Natural killer cell (primary cell): ENCODE measurements around the gene CCDC195. TPM values are rescaled to one million over a fixed set of nuclear protein-coding genes. Genes with fewer than 3 reads are reported as not detected.

Experiments used
- ATAC-seq, 3 donors: fragments of 150-1000 bp in 2 of 3; fragments of 200-7000 bp in 1 of 3; cut with Tn5 transposase; 1 replicate in 1 of 3; 2 replicates in 2 of 3; pipeline ENCODE4 v1.10.0; 2021; ENCODE audit warnings: mild to moderate bottlenecking in 2 of 3, moderate library complexity in 2 of 3
- DNase-seq, 2 donors: peaks; one replicate each; pipeline versions ENCODE4 v3.0.0 to v3.0.0-alpha.2; 2013 to 2021; ENCODE audit warnings: mixed read lengths in 1 of 2
- H3K27ac ChIP-seq: one replicate; pipeline ENCODE4 v1.5.1; 2013; ENCODE audit warnings: mild to moderate bottlenecking, low read length
- H3K27me3 ChIP-seq: one replicate; pipeline ENCODE4 v1.6.1; 2013; ENCODE audit warnings: low read length; ENCODE audit not compliant: control insufficient read depth, insufficient read depth
- H3K36me3 ChIP-seq: one replicate; pipeline ENCODE4 v1.6.1; 2013; ENCODE audit warnings: low read length; ENCODE audit not compliant: control insufficient read depth, insufficient read depth
- H3K4me1 ChIP-seq: one replicate; pipeline ENCODE4 v1.6.1; 2013; ENCODE audit warnings: low read length; ENCODE audit not compliant: control insufficient read depth, insufficient read depth
- H3K4me3 ChIP-seq: one replicate; pipeline ENCODE4 v1.5.1; 2013; ENCODE audit warnings: low read length
- H3K9me3 ChIP-seq: one replicate; pipeline ENCODE4 v1.6.1; 2013; ENCODE audit warnings: low read length; ENCODE audit not compliant: control insufficient read depth, insufficient read depth
- H3K27ac Mint-ChIP-seq, 2 donors: one replicate each; pipeline ENCODE4 v1.8.0; 2022; ENCODE audit warnings: mild to moderate bottlenecking in 2 of 2, mixed read lengths in 2 of 2, moderate library complexity in 1 of 2
- H3K27me3 Mint-ChIP-seq, 2 donors: one replicate each; pipeline ENCODE4 v1.8.0; 2022; ENCODE audit warnings: low read depth in 2 of 2, mixed read lengths in 2 of 2
- H3K36me3 Mint-ChIP-seq: one replicate; pipeline ENCODE4 v1.8.0; 2022; ENCODE audit warnings: mixed read lengths
- H3K4me1 Mint-ChIP-seq, 2 donors: one replicate each; pipeline ENCODE4 v1.8.0; 2022; ENCODE audit warnings: mixed read lengths in 2 of 2
- H3K4me3 Mint-ChIP-seq: one replicate; pipeline ENCODE4 v1.8.0; 2022; ENCODE audit warnings: mild to moderate bottlenecking, moderate library complexity, mixed read lengths
- H3K9me3 Mint-ChIP-seq, 2 donors: one replicate each; pipeline ENCODE4 v1.8.0; 2022; ENCODE audit warnings: mixed read lengths in 2 of 2
- CTCF ChIP-seq: fragments of 200-600 bp; IDR thresholded peaks from one replicate; pipeline ENCODE4 v1.8.0; 2022; ENCODE audit warnings: antibody characterized with exemption
- WGBS: methylation state at CpG from one replicate; pipeline ENCODE4 v1.1.7; 2013; ENCODE audit warnings: missing lambda C conversion rate; ENCODE audit not compliant: insufficient coverage; 5-methylcytosine and 5-hydroxymethylcytosine counted together
- intact Hi-C: fragments of 100-400 bp; cut with micrococcal nuclease; formaldehyde crosslinking; loops from one replicate; pipeline ENCODE4 v1.14.2; 2022
- total RNA-seq, 4 donors: library from RNA; stranded (reverse); fragments of 120-200 nt in 1 of 4; gene quantifications; one replicate each; pipeline versions ENCODE4 v1.2.3 to v1.2.4, GENCODE V29; 2013 to 2022

CCDC195 gene
- total RNA-seq, 3 donors from 2014 or later (not counting 1 experiment from before 2014, with no cell fraction given), result not detected

- Histone ChIP-seq H3K4me1 (no peaks in the 10 kb centered on the region), H3K27ac (no peak overlapping the region), H3K36me3 (no peaks in the 10 kb centered on the region), H3K27me3 (no peaks in the 10 kb centered on the region), H3K9me3 (no peaks in the 10 kb centered on the region), H3K4me3 (no peak overlapping the region)
- Mint-ChIP-seq H3K4me1 (no peaks in the 10 kb centered on the region), H3K9me3 (peaks cover 4 to 7% of the 10 kb centered on the region in 2 donors), H3K27me3 (peaks cover 9 to 31% of the 10 kb centered on the region in 2 donors), H3K36me3 (no peaks in the 10 kb centered on the region), H3K4me3 (no peak overlapping the region), H3K27ac (no peak overlapping the region)
- DNase-seq (no peak), ATAC-seq (no peak)
- WGBS, result no CpG with 5 or more reads among the region's 1 CpG
- TF ChIP-seq CTCF, result no peak
- intact Hi-C loops, result no loop called here
Measured at GRCh38 chr2:224729435-224729834, 13.3 kb upstream of the CCDC195 start.

- Histone ChIP-seq H3K4me3 (no peak overlapping the region), H3K36me3 (no peaks in the 10 kb centered on the region), H3K27ac (no peak overlapping the region), H3K9me3 (no peaks in the 10 kb centered on the region), H3K27me3 (no peaks in the 10 kb centered on the region), H3K4me1 (no peaks in the 10 kb centered on the region)
- intact Hi-C loops, result no loop called here
- ATAC-seq (no peak), DNase-seq (no peak)
- Mint-ChIP-seq H3K27ac (no peak overlapping the region), H3K9me3 (peaks cover 4 to 7% of the 10 kb centered on the region in 2 donors), H3K36me3 (no peaks in the 10 kb centered on the region), H3K27me3 (peaks cover 11 to 31% of the 10 kb centered on the region in 2 donors), H3K4me1 (no peaks in the 10 kb centered on the region), H3K4me3 (no peak overlapping the region)
- 100% methylated on average over 2 of the region's 2 CpGs for WGBS
- no peak for TF ChIP-seq CTCF
Measured at GRCh38 chr2:224724331-224724730, 8.2 kb upstream of the CCDC195 start.

GRCh38 chr2:224723586-224724217 lies 7.5 kb upstream of the CCDC195 start:
- no peaks in the 10 kb centered on the region for H3K4me1 ChIP-seq
- Mint-ChIP-seq H3K36me3 (no peaks in the 10 kb centered on the region), H3K4me1 (no peaks in the 10 kb centered on the region), H3K27ac (no peak overlapping the region), H3K27me3 (peaks cover 11 to 31% of the 10 kb centered on the region in 2 donors), H3K9me3 (peaks cover 4 to 7% of the 10 kb centered on the region in 2 donors), H3K4me3 (no peak overlapping the region)
- no peaks in the 10 kb centered on the region for H3K36me3 ChIP-seq
- no peak overlapping the region for H3K27ac ChIP-seq
- no peak overlapping the region for H3K4me3 ChIP-seq
- no peak for DNase-seq
- no peaks in the 10 kb centered on the region for H3K9me3 ChIP-seq
- no peak for ATAC-seq
- no peak for TF ChIP-seq CTCF
- no peaks in the 10 kb centered on the region for H3K27me3 ChIP-seq
- intact Hi-C loops, result no loop called here
- WGBS, result 83% methylated on average over 2 of the region's 2 CpGs

- peaks cover 6 to 22% of the 10 kb centered on the region in 2 donors for H3K27me3 Mint-ChIP-seq
- no peaks in the 10 kb centered on the region for H3K4me1 Mint-ChIP-seq
- no peaks in the 10 kb centered on the region for H3K4me1 ChIP-seq
- H3K36me3 Mint-ChIP-seq, result no peaks in the 10 kb centered on the region
- no peak for DNase-seq
- no peaks in the 10 kb centered on the region for H3K9me3 ChIP-seq
- 91% methylated on average over 4 of the region's 4 CpGs for WGBS
- no peaks in the 10 kb centered on the region for H3K36me3 ChIP-seq
- no peak for TF ChIP-seq CTCF
- no peak overlapping the region for H3K27ac ChIP-seq
- H3K27me3 ChIP-seq, result no peaks in the 10 kb centered on the region
- H3K4me3 Mint-ChIP-seq, result no peak overlapping the region
- H3K27ac Mint-ChIP-seq, result no peak overlapping the region
- peaks cover 0 to 4% of the 10 kb centered on the region in 2 donors for H3K9me3 Mint-ChIP-seq
- intact Hi-C loops, result no loop called here
- no peak overlapping the region for H3K4me3 ChIP-seq
- no peak for ATAC-seq
Measured at GRCh38 chr2:224722770-224723169, 6.6 kb upstream of the CCDC195 start.
